Measurements from ENCODE around the gene WEE1.

GRCh38 chr11:9575260-9576240 lies 2.1 kb downstream of the WEE1 start:
- TF ChIP-seq CTCF (IDR thresholded peaks at IDR 0.05) = no peak
- no peak for TF ChIP-seq TCF7L2 (IDR thresholded peaks at IDR 0.05; ENCODE audit: low read depth, low read length)
- TF ChIP-seq POLR2AphosphoS5 (IDR thresholded peaks at IDR 0.05; ENCODE audit: low read depth, low read length) = peak; percentile 57
- TF ChIP-seq SIN3A (IDR thresholded peaks at IDR 0.05; ENCODE audit: borderline replicate concordance, insufficient read depth, low read depth, low read length) = peak; percentile 92
- TF ChIP-seq REST (IDR thresholded peaks at IDR 0.05; ENCODE audit: insufficient read depth in 1 of 2, low read depth in 2 of 2, low read length in 1 of 2) = no peak
